GM21360 (cell line): ENCODE measurements around the gene SLC30A2.

Experiments used
- ATAC-seq: cut with Tn5 transposase; IDR thresholded peaks from one replicate; pipeline ENCODE4 v1.9.1; 2021; ENCODE audit warnings: mild to moderate bottlenecking, moderate library complexity; ENCODE audit not compliant: unreplicated experiment

The SLC30A2 gene

DNA sequence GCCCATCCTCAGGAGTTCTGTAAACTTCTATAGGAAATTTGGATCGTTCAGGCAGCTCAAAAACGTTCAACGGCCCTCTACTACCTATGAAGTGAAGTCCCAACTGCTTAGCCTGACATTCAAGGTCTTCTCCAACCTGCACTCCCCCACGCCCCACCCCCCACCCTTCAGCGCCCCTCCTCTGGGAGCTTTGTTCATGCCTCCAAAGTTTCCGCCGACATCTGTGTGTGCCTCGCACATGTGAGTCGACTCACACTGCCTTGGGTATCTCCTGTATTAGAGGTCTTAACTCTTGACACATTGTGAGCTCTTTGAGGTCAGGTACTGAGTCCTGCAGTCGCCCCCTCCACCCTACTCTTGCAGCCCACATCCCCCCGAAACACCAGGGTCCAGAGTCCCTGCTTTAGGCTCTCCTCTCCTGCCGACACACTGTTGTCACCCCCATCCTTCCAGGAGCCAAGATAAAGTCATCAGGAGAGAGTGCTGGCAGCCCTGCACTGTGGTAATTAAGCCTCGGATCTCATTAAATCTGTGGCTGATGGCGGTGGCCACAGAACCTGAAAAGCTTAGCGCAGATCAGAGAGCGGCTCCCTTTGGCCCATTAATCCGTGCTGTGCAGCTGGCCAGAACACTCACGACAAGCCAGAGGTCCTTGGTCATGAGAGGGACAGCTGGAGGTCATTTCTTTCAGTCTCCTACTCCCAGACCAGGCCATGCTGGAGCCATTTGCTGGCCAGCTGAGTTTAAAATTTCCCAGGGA is 46.7 kb downstream of the SLC30A2 start:
- no peak for ATAC-seq

DNA sequence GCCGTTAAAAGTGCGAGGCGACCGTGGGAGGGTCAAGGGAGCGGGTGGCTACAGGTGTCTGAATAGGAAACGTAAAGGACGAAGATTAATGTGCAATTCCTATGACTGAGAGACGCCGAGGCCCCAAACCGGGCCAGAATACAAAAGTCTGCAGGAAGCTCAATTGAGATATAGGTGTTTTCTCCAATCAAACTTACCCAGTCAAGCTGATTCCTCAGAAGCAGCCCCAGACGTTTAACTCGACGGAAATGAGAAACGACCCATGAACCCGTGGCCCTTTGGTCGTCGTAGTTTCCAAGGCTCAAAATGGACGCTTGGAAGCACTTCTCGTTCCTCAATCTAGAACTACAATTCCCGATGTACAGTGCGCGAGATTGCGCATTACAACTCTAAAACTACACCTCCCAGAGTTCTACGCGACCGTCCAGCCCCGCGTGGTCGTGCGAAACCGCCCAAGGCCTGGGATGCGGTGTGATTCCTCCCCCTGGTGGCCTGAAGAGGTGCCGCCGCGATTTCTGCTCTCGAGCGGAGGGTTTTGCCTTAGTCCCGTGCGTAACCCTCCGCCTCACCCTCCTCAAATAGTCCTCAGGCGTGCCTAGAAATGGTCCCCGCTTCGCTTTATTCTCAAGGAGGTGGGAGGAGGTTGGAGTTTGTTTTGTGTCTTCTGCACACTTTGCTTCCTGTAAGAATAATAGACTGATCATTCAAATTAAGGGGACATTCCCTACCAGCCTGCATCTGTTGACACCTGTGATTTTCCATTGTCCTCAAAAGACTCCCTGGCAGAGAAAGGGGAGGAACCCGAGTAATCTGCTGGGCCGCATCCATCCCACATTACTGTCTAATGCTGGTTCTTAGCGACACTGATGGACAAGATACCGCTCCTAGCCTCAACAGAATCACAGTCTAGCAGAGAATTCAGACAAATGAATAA is 47.8 kb downstream of the SLC30A2 start, which contains the start of gene PAFAH2:
TSS of gene PAFAH2 (minus strand) at position 236 of the 934 bp plus-strand sequence. CDS start 7,247 bp downstream, outside the sequence.
- peak; percentile 95 for ATAC-seq

DNA sequence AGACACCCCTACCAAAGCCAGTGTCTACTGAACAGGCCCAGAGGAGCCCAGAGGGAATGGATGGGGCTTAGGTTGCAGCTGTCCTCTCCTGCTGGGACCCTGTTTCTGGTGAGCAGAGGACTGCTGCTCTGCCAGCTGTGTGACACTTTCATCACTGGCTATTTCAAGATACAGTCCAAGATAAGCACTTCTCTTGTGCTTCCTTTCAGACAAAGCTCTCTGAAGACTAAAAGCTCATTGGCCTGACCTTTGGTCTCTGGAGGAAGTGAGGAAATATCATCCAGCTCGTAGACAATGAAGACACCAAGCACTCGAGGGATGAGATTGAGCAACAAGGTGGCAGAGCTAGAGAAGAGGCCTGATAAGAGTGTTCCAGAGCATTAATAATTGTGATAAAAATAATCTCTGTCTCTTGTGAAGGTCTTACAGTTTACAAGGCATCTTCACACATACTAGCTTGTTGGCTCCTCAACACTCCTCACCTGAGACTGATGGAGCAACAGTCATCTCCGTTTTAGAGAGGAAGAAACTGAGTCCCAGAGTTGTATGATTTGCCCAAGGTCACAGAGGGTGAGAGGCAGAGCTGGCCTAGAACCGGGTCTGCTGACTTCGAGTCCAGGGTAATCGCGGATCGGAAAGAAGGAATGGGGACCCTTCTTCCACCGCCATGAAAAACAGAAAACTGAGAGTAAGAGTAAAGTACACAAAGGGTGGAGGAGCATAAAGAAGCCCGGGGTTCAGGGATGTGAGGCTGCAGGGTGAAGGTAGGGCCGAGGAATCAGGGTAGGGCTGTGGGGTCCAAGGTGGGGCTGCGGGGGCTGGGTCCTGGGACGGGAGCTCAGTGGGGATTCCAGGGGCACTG is 48.7 kb downstream of the SLC30A2 start:
- ATAC-seq, result no peak

DNA sequence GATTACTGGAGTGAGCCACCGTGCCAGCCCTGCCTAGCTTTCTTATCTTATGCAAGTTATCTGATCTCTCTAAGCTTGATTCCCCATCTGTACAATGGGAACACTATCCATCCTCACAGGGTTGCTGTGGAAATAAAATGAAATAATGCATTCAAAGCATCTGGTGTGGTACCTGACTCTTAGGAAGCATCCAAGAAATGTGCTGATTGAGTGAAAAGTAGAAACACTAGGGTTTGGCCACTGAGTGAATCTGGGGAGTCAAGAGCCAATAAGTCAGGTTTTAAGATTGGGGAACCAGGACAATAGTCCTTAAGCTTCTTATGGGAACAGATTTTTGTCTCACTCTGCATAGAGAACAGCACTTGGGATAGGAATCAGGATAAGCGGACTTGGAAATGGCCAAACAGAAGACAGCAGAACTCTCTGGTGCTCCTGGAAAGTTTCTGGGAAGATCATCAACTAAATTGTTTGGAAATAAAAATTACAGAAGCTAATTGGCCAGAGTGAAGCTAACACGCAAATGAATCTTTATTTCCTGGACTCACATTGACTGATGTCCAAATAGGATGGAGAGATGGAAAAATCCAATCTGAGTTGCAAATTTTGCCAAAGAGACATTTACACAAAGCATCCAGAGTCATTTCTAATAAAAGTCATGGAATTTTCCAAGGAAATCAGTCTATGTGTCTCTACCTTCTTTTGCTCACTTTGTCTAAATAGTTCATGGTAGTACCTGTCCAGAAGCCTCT is 51.3 kb downstream of the SLC30A2 start:
- no peak for ATAC-seq

DNA sequence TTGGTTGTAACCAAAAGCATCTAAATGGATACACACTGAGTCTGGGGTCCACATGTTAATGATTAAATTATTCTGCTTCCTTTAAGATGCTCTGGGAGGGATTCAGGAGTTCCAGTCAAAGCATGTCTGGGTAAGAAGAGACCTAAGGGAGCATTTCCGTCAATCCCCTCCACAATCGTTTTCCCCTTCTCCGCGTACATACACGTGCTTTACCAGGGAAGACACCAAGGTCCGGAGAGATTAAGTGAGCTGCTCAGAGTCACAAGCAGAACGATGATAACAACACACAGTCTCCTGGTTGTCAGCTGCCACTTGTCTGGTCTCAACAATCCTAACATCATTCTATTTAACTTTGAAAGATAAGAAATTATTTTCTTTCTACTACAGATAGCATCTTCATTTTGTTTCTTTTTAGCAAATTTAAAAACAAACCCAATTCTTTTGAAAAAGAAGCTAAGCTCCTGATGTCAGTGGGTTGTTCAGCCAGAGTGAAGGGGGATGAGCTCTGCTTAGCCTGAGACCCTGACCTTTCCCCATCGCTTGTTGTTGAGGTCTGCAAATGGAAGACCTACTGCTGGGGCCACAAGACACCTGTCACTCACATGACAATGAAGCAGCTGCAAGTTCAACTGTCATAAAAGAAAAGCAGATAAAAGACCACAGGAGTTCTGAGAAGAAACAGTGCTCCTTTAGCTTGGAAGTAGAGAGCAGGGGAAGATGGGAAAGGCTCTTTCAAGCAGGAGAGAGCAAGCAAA is 52.5 kb downstream of the SLC30A2 start:
- no peak for ATAC-seq

DNA sequence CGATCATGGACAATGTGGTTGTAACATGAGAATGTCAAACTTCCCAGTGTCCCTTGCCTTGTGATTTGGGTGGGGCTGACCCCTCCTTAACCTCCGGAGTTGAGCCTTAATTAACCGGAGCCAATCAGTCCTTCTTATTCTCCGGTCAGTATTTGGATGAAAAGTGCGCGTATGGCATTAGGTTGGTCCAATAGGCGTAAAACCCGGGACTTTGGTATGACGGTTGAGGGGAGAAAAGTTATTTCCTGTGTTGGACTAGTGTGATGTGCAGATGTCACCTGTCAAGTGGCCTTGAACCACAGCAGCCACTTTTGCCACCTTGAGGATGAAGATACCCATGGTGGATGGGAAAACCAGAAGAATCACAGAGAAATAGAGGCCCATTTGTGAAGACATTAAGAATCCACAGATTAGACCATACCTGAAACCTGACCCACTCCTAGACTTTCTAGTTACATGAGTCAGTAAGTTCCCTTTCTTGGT is 53.2 kb downstream of the SLC30A2 start:
- ATAC-seq, result no peak

DNA sequence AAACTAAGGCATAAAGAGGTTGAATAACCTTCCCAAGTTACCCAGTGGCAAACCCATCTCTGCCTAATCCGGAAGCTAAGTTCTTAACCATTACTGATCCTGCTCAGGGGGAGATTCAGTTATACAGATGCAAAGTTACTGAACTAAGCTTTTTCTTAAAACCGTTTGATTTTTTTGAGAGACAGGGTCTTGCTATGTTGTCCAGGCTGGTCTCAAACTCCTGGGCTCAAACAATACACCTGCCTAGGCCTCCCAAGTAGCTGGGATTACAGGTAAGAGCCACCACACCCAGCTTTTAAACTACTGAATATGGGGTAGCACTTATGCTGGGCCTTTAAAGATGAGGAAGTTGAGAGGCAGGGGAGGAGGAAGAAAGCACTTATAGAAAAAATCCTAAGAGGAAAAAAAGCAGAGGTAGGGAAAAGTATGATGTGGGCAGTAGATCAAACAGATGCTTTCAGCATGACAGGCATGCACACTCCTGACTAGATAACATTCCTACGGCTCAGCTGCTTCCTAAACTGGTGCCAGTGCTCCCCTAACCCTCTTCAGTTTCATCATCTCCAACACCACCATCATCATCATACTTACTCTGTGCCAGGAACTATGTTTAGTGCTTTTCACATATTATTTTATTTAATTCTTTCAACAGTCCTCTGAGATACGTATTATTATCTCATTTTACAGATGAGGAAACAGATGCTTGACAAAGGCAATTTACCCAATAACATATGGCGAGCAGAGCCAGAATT is 53.8 kb downstream of the SLC30A2 start:
- ATAC-seq, result no peak

DNA sequence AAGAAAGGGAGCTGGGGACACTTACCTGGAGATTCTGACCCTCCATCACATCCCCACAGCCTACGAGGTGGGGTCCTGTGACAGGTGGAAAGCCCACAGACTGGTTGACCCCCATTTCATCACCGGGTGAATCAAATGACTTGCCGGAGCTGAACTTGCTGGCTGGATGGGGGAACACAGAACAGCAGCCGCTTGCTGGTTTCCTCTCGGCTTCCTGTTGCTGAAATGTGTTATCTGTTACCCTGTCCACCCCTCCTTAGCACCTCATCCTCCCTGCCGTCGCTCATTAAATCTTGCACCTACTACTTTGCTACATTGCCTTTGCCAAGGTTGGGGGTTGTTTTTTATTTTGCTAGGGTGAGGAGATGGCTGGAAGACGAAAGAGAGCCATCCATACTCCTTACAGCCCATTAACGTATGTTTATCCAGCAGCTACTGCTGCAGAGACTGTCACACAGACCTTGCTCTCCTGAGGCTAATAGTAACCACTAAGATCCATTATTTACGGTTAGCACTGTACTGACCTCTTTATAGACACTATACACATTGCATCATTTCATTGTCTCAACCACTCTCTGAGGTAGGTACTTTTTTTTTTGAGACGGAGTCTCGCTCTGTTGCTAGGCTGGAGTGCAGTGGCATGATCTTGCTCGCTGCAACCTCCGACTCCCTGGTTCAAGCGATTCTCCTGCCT is 55.1 kb downstream of the SLC30A2 start:
- no peak for ATAC-seq

DNA sequence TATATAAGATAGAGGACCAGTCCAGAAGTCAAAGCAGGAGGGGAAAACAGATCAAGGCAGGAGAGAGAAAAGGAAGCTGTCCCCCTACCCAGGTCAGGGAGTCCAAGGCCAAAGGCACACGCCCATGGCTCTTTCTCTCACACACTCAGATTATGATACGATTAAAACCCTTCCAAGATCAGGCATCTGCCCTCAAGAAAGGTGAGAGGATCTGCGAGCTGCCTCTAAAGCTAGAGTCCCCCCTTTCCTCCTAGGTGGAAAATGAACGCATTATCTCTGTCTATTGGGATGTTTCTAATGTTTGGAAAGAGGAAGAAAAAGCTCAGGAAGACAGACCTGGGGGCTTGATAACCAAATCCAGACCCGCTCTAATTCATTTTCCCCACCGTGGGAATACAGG is 55.7 kb downstream of the SLC30A2 start:
- no peak for ATAC-seq

DNA sequence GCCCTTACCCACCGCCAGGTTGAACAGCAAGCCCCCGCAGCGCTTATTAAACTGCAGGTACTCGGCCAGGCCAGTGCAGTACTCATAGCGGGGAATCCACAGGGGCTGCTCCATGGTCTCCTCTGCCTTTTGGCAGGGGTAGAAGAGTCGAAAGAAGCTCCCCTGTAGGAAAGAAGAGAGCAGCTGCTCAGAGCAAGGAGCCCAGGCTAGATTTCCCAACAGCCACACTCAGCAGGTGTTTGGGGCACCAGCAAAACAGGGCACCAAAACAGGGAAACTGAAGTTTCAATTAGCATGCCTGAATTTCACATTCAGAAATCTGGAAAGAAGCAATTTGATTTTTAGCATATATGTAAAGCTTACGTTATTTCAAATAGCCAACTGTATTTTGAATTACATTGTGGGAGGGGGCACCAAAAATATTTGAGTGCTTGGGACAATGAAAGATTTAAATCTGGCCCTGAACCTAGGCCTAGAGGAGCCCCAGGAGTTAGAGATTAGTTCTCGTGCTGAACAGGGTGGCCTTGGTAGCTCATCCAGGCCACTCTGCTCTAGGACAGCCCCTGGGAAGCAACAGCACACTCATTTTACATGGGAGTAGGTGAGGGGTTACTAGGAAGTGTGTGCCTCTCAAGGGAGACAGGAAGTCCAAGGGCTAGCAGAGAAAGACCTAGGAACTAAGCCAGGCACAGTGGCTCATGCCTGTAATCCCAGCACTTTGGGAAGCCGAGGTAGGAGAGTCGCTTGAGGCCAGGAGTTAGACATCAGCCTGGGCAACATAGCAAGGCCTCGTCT is 56.3 kb downstream of the SLC30A2 start:
- ATAC-seq, result no peak

DNA sequence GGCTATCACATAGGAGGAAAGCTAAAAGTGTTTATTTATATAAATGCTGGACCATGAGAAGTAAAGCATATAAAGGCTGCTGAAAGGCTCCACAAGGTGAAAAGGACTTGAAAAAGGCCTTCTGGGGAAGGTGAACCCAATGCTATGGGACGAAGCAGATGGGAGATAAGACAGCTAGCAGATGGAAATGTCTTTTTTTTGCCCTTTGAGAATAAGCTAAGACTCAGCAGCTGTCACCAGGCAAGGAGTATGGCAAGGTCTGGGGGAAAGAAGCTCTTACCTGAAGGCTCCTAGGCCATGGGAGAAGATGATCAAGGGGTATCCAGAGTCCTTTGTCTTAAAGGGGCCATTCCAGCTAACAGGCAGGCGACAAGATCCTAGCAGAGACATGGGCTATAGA is 58.0 kb downstream of the SLC30A2 start:
- ATAC-seq, result no peak
